Endothelial cell of hepatic sinusoid (primary cell): ENCODE measurements around the gene PALS1.

Source experiments
- in situ Hi-C: cut with HindIII; loops from 2 replicates; pipeline ENCODE4 v1.10.0; 2017; ENCODE audit warnings: low sequenced_read_pairs

PALS1 gene

DNA sequence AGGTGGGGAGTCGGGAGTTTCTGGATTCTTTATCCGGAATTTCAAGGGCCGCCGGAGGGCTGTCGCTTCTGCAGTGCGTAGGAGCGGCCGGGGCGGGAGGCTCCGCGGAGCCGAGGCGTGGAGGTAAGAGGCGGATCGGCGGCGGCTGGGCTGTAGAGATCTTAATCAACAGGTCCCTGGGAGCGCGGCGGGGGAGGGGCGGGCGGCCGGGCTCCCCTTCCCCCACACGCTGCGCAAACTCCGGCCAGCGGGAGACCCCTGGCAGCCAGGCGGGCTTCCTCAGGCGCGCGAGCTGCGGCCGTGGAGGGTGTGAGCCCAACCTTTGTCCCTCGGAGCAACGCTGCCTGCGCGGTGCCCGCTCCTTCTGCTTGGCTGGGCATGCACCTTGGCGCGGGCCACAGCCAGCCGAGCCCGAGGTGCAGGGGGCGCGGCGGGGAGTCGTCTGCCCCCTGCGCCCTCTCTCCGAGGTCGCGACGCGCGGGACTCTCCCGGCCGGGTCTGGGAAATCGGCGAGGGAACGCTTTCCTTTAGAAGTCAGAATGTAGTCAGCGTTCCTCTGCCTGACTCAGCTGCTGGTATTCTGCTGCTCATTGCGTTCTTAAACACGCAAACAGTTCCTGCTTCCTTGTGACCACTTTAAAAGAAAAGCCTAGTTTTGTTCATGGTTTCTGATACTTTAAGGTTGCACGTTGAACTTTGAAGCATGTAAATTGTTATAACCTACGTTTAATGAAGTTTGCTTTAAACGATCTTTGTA, at the start of gene PALS1:
Gene PALS1, plus strand, starts transcription at position 25 of the 757 bp plus-strand sequence. CDS start 37,736 bp downstream, outside the sequence.
- in situ Hi-C loops, result no loop called here

DNA sequence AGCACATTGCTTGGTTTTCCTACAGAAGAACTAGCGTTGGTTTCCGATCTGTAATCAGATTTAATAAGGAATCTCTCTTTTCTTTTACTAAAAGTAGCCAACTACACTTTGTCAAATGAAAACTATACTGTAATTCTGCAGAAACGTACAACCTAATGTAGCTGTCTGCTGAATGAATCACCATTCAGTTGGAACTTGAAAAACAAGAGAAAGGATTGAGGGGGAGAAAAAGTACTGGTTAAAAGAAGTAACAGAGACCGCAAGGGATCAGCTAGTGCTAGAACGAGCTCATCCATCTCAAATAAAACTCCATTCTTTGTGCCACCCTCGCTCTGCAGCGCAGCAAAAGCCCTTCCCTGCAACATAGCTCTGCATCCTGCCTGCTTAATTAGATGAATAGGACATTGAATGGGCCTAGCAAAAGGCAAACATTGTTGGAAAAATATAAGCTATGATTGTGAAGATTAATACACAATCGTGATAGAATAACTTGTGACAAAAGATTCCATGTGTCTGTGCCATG, 49.4 kb upstream of the PALS1 start:
- in situ Hi-C loops, result no loop called here

- in situ Hi-C loops, result no loop called here
These were observed 48.9 kb upstream of the PALS1 start for GRCh38 chr14:67192366-67192765.

GRCh38 chr14:67195279-67195678, 46.0 kb upstream of the PALS1 start:
- in situ Hi-C loops, result no loop called here

- in situ Hi-C loops, result no loop called here
These were observed 42.2 kb upstream of the PALS1 start for GRCh38 chr14:67199016-67199415.

- in situ Hi-C loops, result no loop called here
These were observed 33.4 kb upstream of the PALS1 start for GRCh38 chr14:67207810-67208209.

- in situ Hi-C loops, result no loop called here
These were observed 23.1 kb upstream of the PALS1 start for GRCh38 chr14:67218126-67218525.

DNA sequence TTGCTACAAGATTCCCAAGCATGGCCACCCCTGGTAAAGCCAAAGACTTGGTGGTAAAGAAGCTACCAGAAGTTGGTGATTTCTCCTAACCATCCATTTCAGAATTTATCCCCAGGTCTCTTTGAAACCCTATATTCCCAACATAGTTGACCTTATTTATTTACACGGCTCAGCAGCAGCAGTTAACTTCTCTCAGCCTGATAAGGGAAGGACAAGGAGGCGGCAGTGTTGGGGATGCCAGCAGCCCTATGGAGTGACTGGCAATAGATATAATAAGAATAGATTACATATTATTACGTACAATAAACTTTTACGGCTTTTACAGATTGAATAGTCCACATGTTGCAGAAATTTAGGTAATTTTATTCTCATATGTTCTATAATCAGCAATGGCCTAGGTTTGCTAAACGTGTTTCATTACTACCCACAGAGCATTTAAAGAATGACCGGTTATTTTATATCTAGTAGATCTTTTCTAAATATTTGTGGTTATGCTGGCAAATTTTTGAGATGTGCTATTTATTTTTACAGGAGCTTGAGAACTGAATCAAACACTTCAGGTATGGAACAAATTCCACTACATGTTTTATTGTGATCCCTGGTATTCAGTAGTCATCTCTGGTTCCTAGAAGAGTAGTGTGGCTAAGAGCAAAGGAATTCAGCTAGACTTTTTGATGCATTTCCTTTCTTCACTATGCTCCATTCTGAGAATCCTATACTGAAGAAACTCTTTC, 19.8 kb upstream of the PALS1 start:
- in situ Hi-C loops, result no loop called here

DNA sequence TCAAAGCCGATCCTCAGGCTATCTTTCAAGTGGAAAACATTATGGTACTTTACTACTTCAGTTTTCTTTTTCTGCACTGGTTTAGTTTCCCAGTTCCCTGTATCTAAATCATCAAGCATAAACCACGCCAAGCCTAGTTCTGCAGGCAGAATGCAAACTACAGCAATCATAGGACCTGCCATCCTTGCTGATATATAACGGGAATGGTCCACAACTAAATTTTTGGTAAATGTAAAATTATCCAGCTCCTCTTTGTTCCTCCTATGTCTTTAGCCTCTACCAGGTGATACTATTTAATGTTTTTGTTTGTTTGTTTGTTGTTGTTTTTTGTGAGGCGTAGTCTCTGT, 19.3 kb upstream of the PALS1 start:
- in situ Hi-C loops, result no loop called here

- in situ Hi-C loops, result no loop called here
These were observed 15.7 kb upstream of the PALS1 start for GRCh38 chr14:67225523-67225922.

DNA sequence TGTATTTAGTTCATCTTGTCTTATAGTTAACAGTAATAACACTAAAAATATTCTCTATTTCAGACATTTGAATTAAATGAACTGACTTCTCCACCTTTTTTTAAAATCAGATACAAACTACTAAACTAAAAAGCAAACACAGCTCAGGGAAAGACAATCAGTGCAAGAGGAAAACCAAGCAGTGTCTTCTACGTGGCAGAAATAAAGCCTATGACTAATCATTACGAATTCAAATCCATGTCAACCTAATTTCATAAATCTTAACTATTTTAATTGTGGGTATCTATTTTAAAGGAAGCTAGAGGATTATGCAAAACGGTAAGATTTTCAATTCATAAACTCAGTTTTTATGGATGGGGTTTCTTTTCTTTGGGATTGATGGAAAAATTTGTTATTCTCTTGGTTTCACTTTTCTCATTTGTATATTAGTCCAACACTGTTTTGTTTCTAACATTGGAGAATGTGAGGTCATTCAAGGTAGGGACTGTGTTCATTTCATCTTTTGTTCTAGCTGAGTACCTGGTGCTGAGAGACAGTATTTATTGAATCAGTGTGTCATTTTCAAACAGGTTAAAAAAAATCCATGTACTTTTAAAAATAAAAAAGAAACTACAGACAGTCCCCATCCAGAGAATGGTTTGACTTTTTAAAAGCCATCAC, 12.8 kb upstream of the PALS1 start:
- in situ Hi-C loops, result no loop called here

DNA sequence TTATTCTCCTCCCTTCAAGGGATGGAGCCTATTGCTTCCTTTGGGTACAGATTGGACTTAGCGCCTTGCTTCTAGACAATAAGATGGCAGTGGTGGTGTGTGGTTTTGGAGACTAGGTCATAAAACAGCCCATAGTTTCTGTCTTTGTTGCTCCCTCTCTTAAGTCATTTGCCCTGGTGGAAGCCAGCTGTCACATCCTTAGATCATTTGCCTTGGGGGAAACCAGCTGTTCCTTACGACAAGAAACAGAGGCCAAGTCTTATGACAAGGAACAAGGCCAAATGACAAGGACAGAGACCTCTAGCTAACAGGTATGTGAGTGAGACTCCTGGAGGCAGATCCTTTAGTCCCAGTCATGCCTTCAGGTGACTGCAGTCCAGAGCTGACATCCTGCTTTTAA, 9.2 kb upstream of the PALS1 start:
- in situ Hi-C loops, result no loop called here

GRCh38 chr14:67232621-67233020, 8.6 kb upstream of the PALS1 start:
- in situ Hi-C loops, result no loop called here

DNA sequence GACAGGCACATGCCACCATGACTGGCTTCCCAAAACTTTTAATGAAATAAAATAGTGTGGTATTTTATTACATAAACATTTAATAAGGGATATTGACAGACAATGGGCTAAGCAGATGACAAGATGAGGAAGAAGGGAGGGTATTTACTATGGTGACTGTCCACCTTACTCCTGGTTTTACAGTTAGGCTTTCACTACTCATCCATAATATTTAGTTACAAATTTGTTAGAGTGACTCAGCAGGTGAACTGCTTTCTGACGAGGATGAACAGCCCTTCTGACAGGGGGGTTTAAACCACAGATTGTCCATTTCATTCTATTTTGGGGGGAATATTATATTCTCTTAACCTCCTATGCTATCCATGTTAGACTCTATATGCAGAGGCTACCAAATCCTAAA, 3.6 kb upstream of the PALS1 start:
- in situ Hi-C loops, result no loop called here

- in situ Hi-C loops, result no loop called here
These were observed 1.7 kb upstream of the PALS1 start for GRCh38 chr14:67239582-67239981.

DNA sequence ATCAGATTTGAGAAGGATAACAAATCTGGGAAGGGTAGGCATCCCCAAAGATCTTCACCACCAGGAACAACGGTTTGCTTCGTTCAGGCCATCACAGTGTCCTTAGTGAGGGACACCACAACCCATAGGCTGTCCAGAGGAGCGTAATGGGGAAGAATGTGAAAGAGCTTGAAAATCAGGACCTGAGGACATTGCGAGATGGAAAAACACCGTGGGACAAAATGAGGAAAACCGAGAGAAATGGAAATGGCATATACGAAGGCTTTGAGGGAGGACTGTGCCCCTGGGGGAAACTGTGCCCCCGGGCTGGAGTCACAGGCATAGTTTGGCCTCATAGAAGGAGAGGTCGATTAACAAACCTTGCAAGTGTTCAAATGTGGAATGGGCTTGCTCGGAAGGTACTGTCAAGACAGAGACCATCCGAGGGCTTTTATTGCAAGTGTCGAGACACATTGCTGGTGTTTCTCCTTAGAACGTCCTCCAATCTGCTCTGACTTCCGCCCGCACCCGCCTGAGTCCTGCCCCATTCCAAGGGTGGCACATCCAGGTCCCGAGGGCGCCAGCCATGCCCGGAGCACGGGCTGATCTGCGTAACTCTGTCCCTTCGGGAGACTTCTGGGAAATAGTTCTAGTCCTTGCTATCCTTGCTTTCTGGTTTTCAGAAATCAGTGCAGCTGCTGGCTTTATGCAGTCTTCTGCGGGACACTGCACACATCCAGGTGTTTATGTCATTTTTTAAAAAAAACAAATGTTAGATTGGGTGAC, 885 bp upstream of the PALS1 start:
- in situ Hi-C loops, result no loop called here

- in situ Hi-C loops, result no loop called here
These were observed 241 bp upstream of the PALS1 start for GRCh38 chr14:67240978-67241410.

GRCh38 chr14:67242168-67242420, 859 bp downstream of the PALS1 start:
- in situ Hi-C loops, result no loop called here

GRCh38 chr14:67245104-67245503, 3.9 kb downstream of the PALS1 start:
- in situ Hi-C loops, result no loop called here

DNA sequence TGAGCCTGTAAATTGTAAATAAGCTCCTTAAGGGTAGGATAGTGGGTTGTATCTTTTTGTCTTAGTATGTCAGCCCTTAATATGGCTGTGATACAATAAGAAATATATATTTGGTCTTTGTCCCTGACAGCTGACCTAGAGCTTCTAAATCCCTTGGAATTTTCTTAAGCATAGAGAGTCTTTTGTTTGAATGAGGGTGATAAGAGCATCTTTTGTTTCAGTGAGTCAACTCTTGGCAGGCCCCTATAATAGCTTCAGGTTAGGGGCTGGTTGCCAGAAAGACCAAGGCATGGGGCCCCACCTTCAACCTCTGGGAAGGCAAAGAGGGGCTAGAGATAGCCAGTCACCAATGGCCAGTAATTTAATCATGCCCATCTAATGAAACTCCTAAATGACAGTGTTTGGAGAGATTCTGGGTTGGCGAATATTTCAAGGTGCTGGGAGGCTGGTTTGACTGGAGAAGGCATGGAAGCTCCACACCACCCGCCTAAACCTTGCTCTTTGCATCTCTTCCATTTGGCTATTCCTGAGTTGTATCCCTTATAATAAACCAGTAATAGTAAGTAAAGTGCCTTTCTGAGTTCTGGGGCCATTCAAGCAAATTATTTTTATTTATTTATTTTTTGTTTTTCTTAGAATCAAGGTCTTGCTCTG, 10.5 kb downstream of the PALS1 start:
- in situ Hi-C loops, result no loop called here
